Activated naive CD8-positive, alpha-beta T cell treated with anti-CD3 and anti-CD28 coated beads, Interleukin-2, amount 50 U/mL, for 24 hours (primary cell): ENCODE results near the gene SCG2.

Experiments
- ATAC-seq: fragments of 150-1000 bp; cut with Tn5 transposase; one replicate; pipeline ENCODE4 v1.10.0; 2021
- DNase-seq: peaks from one replicate; pipeline ENCODE4 v3.0.0; 2021
- H3K27ac Mint-ChIP-seq: one replicate; pipeline ENCODE4 v1.8.0; 2021; ENCODE audit warnings: mild to moderate bottlenecking, mixed read lengths
- H3K27me3 Mint-ChIP-seq: one replicate; pipeline ENCODE4 v1.8.0; 2021; ENCODE audit warnings: mixed read lengths
- H3K36me3 Mint-ChIP-seq: one replicate; pipeline ENCODE4 v1.8.0; 2021; ENCODE audit warnings: low read depth, mixed read lengths
- H3K4me1 Mint-ChIP-seq: one replicate; pipeline ENCODE4 v1.8.0; 2021; ENCODE audit warnings: mixed read lengths
- H3K4me3 Mint-ChIP-seq: one replicate; pipeline ENCODE4 v1.8.0; 2021; ENCODE audit warnings: mild to moderate bottlenecking, moderate library complexity, mixed read lengths
- H3K9me3 Mint-ChIP-seq: one replicate; pipeline ENCODE4 v1.8.0; 2021; ENCODE audit warnings: mixed read lengths

The SCG2 gene, protein sequence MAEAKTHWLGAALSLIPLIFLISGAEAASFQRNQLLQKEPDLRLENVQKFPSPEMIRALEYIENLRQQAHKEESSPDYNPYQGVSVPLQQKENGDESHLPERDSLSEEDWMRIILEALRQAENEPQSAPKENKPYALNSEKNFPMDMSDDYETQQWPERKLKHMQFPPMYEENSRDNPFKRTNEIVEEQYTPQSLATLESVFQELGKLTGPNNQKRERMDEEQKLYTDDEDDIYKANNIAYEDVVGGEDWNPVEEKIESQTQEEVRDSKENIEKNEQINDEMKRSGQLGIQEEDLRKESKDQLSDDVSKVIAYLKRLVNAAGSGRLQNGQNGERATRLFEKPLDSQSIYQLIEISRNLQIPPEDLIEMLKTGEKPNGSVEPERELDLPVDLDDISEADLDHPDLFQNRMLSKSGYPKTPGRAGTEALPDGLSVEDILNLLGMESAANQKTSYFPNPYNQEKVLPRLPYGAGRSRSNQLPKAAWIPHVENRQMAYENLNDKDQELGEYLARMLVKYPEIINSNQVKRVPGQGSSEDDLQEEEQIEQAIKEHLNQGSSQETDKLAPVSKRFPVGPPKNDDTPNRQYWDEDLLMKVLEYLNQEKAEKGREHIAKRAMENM

DNA sequence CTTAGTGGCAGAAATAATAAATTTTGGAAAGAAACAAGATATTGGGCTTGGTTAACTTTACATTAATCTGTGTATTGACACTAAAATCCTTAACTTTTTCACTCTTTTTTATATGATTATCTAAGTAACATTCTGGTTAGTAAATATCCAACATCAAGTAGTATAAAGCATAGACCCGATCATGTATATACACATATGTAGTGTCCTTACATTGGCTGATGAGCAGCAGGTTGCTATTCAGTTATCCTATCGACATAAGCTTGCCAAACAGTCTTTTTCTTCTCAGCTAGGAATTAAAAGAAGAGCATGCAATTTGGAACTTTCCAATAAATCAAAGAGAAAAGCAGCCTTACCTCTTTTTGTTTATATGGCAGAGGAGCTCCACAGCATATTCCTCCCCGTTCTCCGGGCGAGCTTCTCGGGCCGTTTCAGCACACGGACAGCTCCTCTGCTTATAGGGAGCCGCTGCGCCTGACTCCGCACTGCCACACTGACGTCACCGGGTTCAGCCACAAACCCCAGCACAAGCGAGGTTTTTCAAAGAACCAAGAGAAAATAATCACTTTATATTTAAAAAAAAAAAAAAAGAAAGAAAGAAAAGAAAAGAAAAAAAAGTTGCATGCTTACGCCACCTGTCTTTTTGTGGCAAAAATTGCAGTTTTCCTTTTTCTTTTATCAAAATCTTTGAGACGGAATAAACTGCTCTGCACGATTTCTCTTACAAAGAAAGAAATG is at the start of gene SCG2:
Gene SCG2 (minus strand): TSS at position 430 of the 735 bp plus-strand sequence. CDS start 3,079 bp downstream, outside the sequence.
- ATAC-seq, result peak; percentile 40
- Mint-ChIP-seq H3K4me1 (no peaks in the 10 kb centered on the region), H3K36me3 (no peaks in the 10 kb centered on the region), H3K4me3 (no peak within 1 kb of the TSS), H3K9me3 (no peaks in the 10 kb centered on the region), H3K27ac (no peak within 1 kb of the TSS), H3K27me3 (peaks cover 14% of the 10 kb centered on the region)
- peak; percentile 38 for DNase-seq

GRCh38 chr2:223649554-223650533 is 47.7 kb upstream of the SCG2 start:
- H3K4me3 Mint-ChIP-seq, result no peak overlapping the region
- DNase-seq, result no peak
- no peaks in the 10 kb centered on the region for H3K36me3 Mint-ChIP-seq
- H3K27me3 Mint-ChIP-seq, result no peaks in the 10 kb centered on the region
- no peak for ATAC-seq
- H3K9me3 Mint-ChIP-seq, result peaks cover 4% of the 10 kb centered on the region
- H3K4me1 Mint-ChIP-seq, result no peaks in the 10 kb centered on the region
- H3K27ac Mint-ChIP-seq, result no peak overlapping the region

DNA sequence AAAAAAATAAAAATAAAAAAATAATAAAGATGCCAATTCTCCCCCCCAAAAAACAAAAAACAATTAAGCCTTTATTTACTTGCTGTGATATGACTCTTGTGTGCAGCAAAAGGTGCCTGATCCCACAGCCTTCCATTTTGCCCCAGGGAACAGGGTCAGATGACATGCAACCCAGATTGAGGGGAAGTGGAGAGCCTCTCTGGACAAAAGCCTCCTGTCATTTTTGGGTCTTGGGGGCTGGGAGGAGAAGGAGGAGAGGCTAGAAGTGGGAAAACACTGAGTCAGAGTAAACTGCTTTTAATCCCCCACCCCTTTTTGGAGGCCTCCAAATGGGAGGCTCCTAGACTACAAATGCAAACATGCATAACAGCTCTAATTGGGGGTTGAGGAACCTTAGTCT is 46.6 kb upstream of the SCG2 start:
- H3K4me3 Mint-ChIP-seq, result no peak overlapping the region
- H3K27me3 Mint-ChIP-seq, result no peaks in the 10 kb centered on the region
- H3K36me3 Mint-ChIP-seq, result no peaks in the 10 kb centered on the region
- ATAC-seq, result no peak
- H3K4me1 Mint-ChIP-seq, result no peaks in the 10 kb centered on the region
- H3K27ac Mint-ChIP-seq, result no peak overlapping the region
- DNase-seq, result no peak
- peaks cover 4% of the 10 kb centered on the region for H3K9me3 Mint-ChIP-seq

- H3K9me3 Mint-ChIP-seq, result peaks cover 2% of the 10 kb centered on the region
- H3K4me1 Mint-ChIP-seq, result no peaks in the 10 kb centered on the region
- ATAC-seq, result no peak
- H3K36me3 Mint-ChIP-seq, result no peaks in the 10 kb centered on the region
- no peak for DNase-seq
- H3K27ac Mint-ChIP-seq, result no peak overlapping the region
- no peak overlapping the region for H3K4me3 Mint-ChIP-seq
- no peaks in the 10 kb centered on the region for H3K27me3 Mint-ChIP-seq
Measured at GRCh38 chr2:223647258-223647952, 45.2 kb upstream of the SCG2 start.

GRCh38 chr2:223644136-223644535 is 42.0 kb upstream of the SCG2 start:
- DNase-seq, result no peak
- ATAC-seq, result no peak
- Mint-ChIP-seq H3K36me3 (no peaks in the 10 kb centered on the region), H3K4me1 (no peaks in the 10 kb centered on the region), H3K27me3 (no peaks in the 10 kb centered on the region), H3K4me3 (no peak overlapping the region), H3K9me3 (no peaks in the 10 kb centered on the region), H3K27ac (no peak overlapping the region)

DNA sequence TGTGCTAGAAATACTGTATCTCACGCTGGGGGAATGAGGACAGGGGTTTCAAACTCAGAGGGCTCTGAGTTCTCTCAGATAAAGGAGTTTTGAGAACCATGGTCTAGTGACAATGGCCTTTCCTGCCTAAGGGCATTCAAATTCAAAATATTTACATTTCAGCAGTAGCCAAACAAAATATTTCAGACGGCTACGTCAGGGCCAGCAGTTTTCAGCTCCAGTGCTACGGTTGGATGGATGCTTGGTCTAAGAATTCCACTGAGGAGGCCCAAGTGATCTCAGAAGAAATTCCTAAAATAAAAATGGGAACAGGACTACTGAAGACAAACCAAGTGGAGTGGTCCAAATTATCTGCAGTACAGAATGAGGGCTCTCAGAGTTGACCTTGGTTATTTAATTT is 41.1 kb upstream of the SCG2 start:
- Mint-ChIP-seq H3K9me3 (no peaks in the 10 kb centered on the region), H3K27ac (no peak overlapping the region), H3K27me3 (no peaks in the 10 kb centered on the region), H3K4me1 (no peaks in the 10 kb centered on the region), H3K4me3 (no peak overlapping the region), H3K36me3 (no peaks in the 10 kb centered on the region)
- DNase-seq (no peak), ATAC-seq (no peak)

DNA sequence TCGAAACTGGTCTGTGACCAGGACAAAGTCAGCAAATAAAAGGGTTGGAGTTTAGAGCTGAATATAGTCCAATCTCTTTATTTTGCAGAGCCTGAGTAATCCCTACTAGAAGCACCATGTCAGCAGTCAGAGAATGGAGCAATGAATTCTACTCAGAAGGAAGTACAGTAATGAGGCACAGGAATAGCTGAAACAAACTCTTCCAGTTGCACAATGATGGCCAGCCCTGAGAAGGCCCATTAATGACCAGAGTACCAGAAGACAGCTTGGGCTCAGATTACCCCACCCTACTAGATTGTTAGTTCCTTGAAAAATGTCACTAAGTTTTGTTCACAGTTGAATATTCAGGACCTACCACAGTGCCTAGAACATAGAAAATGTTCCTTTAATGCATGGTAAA is 40.3 kb upstream of the SCG2 start:
- Mint-ChIP-seq H3K36me3 (no peaks in the 10 kb centered on the region), H3K27me3 (no peaks in the 10 kb centered on the region)
- no peak for ATAC-seq

GRCh38 chr2:223641082-223641481 is 38.9 kb upstream of the SCG2 start:
- no peak overlapping the region for H3K4me3 Mint-ChIP-seq
- no peaks in the 10 kb centered on the region for H3K4me1 Mint-ChIP-seq
- ATAC-seq (no peak), DNase-seq (no peak)
- no peak overlapping the region for H3K27ac Mint-ChIP-seq
- no peaks in the 10 kb centered on the region for H3K27me3 Mint-ChIP-seq
- no peaks in the 10 kb centered on the region for H3K36me3 Mint-ChIP-seq
- peaks cover 4% of the 10 kb centered on the region for H3K9me3 Mint-ChIP-seq

More for the DNA sequence above, 40.3 kb upstream of the SCG2 start:
- Mint-ChIP-seq H3K9me3 (no peaks in the 10 kb centered on the region), H3K27ac (no peak overlapping the region), H3K4me3 (no peak overlapping the region), H3K4me1 (no peaks in the 10 kb centered on the region)
- DNase-seq, result no peak

GRCh38 chr2:223635080-223635479 is 32.9 kb upstream of the SCG2 start:
- no peak for DNase-seq
- Mint-ChIP-seq H3K4me3 (no peak overlapping the region), H3K9me3 (peaks cover 4% of the 10 kb centered on the region), H3K27ac (no peak overlapping the region), H3K27me3 (no peaks in the 10 kb centered on the region), H3K4me1 (no peaks in the 10 kb centered on the region), H3K36me3 (no peaks in the 10 kb centered on the region)
- no peak for ATAC-seq

- H3K4me3 Mint-ChIP-seq, result no peak overlapping the region
- peaks cover 4% of the 10 kb centered on the region for H3K9me3 Mint-ChIP-seq
Measured at GRCh38 chr2:223634238-223634637, 32.1 kb upstream of the SCG2 start.

GRCh38 chr2:223633656-223634055 is 31.5 kb upstream of the SCG2 start:
- Mint-ChIP-seq H3K9me3 (peaks cover 4% of the 10 kb centered on the region), H3K4me3 (no peak overlapping the region), H3K27ac (no peak overlapping the region), H3K27me3 (no peaks in the 10 kb centered on the region), H3K4me1 (no peaks in the 10 kb centered on the region), H3K36me3 (no peaks in the 10 kb centered on the region)
- ATAC-seq (no peak), DNase-seq (no peak)

More at GRCh38 chr2:223634238-223634637, 32.1 kb upstream of the SCG2 start:
- Mint-ChIP-seq H3K4me1 (no peaks in the 10 kb centered on the region), H3K27me3 (no peaks in the 10 kb centered on the region), H3K36me3 (no peaks in the 10 kb centered on the region), H3K27ac (no peak overlapping the region)
- DNase-seq (no peak), ATAC-seq (no peak)

- Mint-ChIP-seq H3K9me3 (peaks cover 4% of the 10 kb centered on the region), H3K4me1 (no peaks in the 10 kb centered on the region)
- no peak for ATAC-seq
Measured at GRCh38 chr2:223632826-223633225, 30.7 kb upstream of the SCG2 start.

GRCh38 chr2:223626716-223627115 is 24.6 kb upstream of the SCG2 start:
- no peaks in the 10 kb centered on the region for H3K9me3 Mint-ChIP-seq

More at GRCh38 chr2:223632826-223633225, 30.7 kb upstream of the SCG2 start:
- Mint-ChIP-seq H3K36me3 (no peaks in the 10 kb centered on the region), H3K4me3 (no peak overlapping the region), H3K27me3 (no peaks in the 10 kb centered on the region), H3K27ac (no peak overlapping the region)
- DNase-seq, result no peak

More at GRCh38 chr2:223626716-223627115, 24.6 kb upstream of the SCG2 start:
- Mint-ChIP-seq H3K27me3 (no peaks in the 10 kb centered on the region), H3K4me3 (no peak overlapping the region), H3K27ac (no peak overlapping the region), H3K36me3 (no peaks in the 10 kb centered on the region), H3K4me1 (no peaks in the 10 kb centered on the region)
- no peak for ATAC-seq
- no peak for DNase-seq
